Progenitor cell of endocrine pancreas (in vitro differentiated cells): ENCODE measurements around the gene ZBTB16. TPM values are rescaled to one million over a fixed set of nuclear protein-coding genes. Genes with fewer than 3 reads are reported as not detected.

Experiments
- DNase-seq: peaks from one replicate; pipeline ENCODE4 v3.0.0; 2021; ENCODE audit warnings: low spot score; ENCODE audit not compliant: unreplicated experiment
- H3K27ac Mint-ChIP-seq: 2 replicates; pipeline ENCODE4 v1.8.0; 2021; ENCODE audit warnings: mild to moderate bottlenecking, moderate library complexity, mixed read lengths
- H3K27me3 Mint-ChIP-seq: 2 replicates; pipeline ENCODE4 v1.8.0; 2021; ENCODE audit warnings: mixed read lengths
- H3K36me3 Mint-ChIP-seq: 2 replicates; pipeline ENCODE4 v1.8.0; 2022; ENCODE audit warnings: mixed read lengths; ENCODE audit not compliant: insufficient read depth
- H3K4me1 Mint-ChIP-seq: 2 replicates; pipeline ENCODE4 v1.8.0; 2021; ENCODE audit warnings: low read depth, mixed read lengths
- H3K4me3 Mint-ChIP-seq: 2 replicates; pipeline ENCODE4 v1.8.0; 2021; ENCODE audit warnings: low read depth, mild to moderate bottlenecking, moderate library complexity, mixed read lengths
- H3K9me3 Mint-ChIP-seq: 2 replicates; pipeline ENCODE4 v1.8.0; 2021; ENCODE audit warnings: low read depth, mixed read lengths
- CTCF ChIP-seq: fragments of 200-600 bp; sonication (generic); IDR thresholded peaks from one replicate; pipeline ENCODE4 v1.5.0; 2021; ENCODE audit warnings: antibody characterized with exemption, mild to moderate bottlenecking; ENCODE audit not compliant: unreplicated experiment
- total RNA-seq: library from RNA; stranded (reverse); gene quantifications from 2 replicates; pipeline ENCODE4 v1.2.1, GENCODE V29; 2021

The ZBTB16 gene
- total RNA-seq, 1 donor from 2014 or later = 29.6 TPM

DNA sequence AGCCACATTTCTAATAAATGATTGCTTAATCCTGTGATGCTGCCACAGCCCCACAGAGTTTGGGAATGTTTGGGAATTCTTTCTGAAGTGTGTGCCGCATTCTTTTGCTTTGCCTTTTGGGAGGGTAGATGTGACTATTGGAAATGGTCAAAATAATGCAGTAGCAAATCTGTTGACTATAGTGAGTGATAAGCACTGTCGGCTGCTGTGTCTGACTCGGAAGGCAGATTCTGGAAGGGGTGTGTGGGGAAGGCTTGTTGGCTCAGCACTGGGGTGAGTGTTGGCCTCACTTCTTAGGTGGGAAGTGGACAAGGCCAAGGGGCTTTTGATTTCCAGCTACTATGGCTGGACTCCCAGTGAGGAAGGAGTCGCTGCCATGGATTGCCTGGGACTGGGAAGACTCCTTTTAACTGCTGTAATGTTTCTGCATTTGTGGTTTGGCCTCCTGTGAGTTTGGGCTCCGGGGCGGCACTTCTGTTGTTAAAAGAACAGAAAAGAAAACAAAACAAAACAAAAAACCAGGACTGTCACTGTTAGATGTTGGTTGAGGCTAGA lies 20.1 kb downstream of the ZBTB16 start:
- peaks cover 82% of the 10 kb centered on the region for H3K4me1 Mint-ChIP-seq
- DNase-seq = no peak
- H3K4me3 Mint-ChIP-seq = peak overlapping the region; percentile 19
- H3K9me3 Mint-ChIP-seq = no peaks in the 10 kb centered on the region
- peak overlapping the region; percentile 97 for H3K27ac Mint-ChIP-seq
- H3K36me3 Mint-ChIP-seq = peaks cover 1% of the 10 kb centered on the region
- no peaks in the 10 kb centered on the region for H3K27me3 Mint-ChIP-seq
- TF ChIP-seq CTCF = no peak

GRCh38 chr11:114080219-114080618 lies 20.7 kb downstream of the ZBTB16 start:
- Mint-ChIP-seq H3K4me3 (no peak overlapping the region), H3K4me1 (peaks cover 84% of the 10 kb centered on the region), H3K9me3 (no peaks in the 10 kb centered on the region), H3K27ac (peak overlapping the region; percentile 97), H3K36me3 (peaks cover 1% of the 10 kb centered on the region), H3K27me3 (no peaks in the 10 kb centered on the region)
- no peak for DNase-seq
- TF ChIP-seq CTCF = no peak

DNA sequence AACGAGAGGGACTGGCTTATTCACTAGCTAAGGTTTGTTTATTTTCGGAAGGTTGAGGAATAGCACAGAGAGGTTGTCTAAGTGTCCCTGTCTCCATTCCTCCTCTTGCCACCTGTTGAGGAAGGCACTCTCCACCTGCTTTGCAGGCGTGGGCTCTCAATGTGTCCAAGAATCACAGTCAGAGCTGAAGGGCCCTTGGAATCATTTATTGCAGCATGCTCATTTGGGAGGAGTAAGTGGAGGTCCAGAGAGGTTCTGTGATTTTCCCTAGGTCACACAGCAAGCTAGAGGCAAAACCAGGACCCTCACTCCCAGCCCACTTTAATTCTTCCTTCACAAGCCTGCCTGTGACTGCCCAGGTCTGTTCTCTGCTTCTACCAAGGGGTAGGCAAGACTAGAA lies 21.3 kb downstream of the ZBTB16 start:
- Mint-ChIP-seq H3K9me3 (no peaks in the 10 kb centered on the region), H3K4me1 (peaks cover 88% of the 10 kb centered on the region), H3K27ac (peak overlapping the region; percentile 97), H3K4me3 (no peak overlapping the region), H3K36me3 (peaks cover under 1% of the 10 kb centered on the region), H3K27me3 (no peaks in the 10 kb centered on the region)
- TF ChIP-seq CTCF = no peak
- DNase-seq = no peak

GRCh38 chr11:114081641-114082414 lies 22.3 kb downstream of the ZBTB16 start:
- Mint-ChIP-seq H3K4me1 (peaks cover 89% of the 10 kb centered on the region), H3K9me3 (no peaks in the 10 kb centered on the region), H3K27ac (peak overlapping the region; percentile 11), H3K4me3 (peak overlapping the region; percentile 2), H3K27me3 (no peaks in the 10 kb centered on the region), H3K36me3 (no peaks in the 10 kb centered on the region)
- TF ChIP-seq CTCF = no peak
- no peak for DNase-seq

- Mint-ChIP-seq H3K27ac (peak overlapping the region; percentile 26), H3K36me3 (peaks cover 2% of the 10 kb centered on the region), H3K4me3 (no peak overlapping the region), H3K27me3 (no peaks in the 10 kb centered on the region), H3K4me1 (peaks cover 89% of the 10 kb centered on the region), H3K9me3 (no peaks in the 10 kb centered on the region)
- no peak for DNase-seq
- no peak for TF ChIP-seq CTCF
Measured at GRCh38 chr11:114082415-114082748, 22.9 kb downstream of the ZBTB16 start.
